Neural crest cell (in vitro differentiated cells): ENCODE measurements around the gene COL2A1. TPM values are rescaled to one million over a fixed set of nuclear protein-coding genes. Genes with fewer than 3 reads are reported as not detected.
A peak's percentile ranks its signal among the peaks of the same experiment; 100 is the strongest.

Experiments
- DNase-seq: peaks from one replicate; pipeline ENCODE4 v3.0.0; 2021; ENCODE audit warnings: low read depth, mixed read lengths, low spot score
- H3K27ac Mint-ChIP-seq: one replicate; pipeline ENCODE4 v1.8.0; 2021; ENCODE audit warnings: mild to moderate bottlenecking, mixed read lengths; ENCODE audit not compliant: unreplicated experiment
- H3K27me3 Mint-ChIP-seq: 2 replicates; pipeline ENCODE4 v1.8.0; 2021; ENCODE audit warnings: low read depth, mild to moderate bottlenecking, mixed read lengths
- H3K36me3 Mint-ChIP-seq: 2 replicates; pipeline ENCODE4 v1.8.0; 2021; ENCODE audit warnings: low read depth, mild to moderate bottlenecking, mixed read lengths
- H3K4me1 Mint-ChIP-seq: 2 replicates; pipeline ENCODE4 v1.8.0; 2021; ENCODE audit warnings: mixed read lengths
- H3K4me3 Mint-ChIP-seq: one replicate; pipeline ENCODE4 v1.8.0; 2021; ENCODE audit warnings: mild to moderate bottlenecking, mixed read lengths
- H3K9me3 Mint-ChIP-seq: 2 replicates; pipeline ENCODE4 v1.8.0; 2021; ENCODE audit warnings: mixed read lengths
- CTCF ChIP-seq: fragments of 200-600 bp; sonication (generic); conservative IDR thresholded peaks from 2 replicates; pipeline ENCODE4 v1.5.0; 2021; ENCODE audit warnings: antibody characterized with exemption, mild to moderate bottlenecking
- total RNA-seq: library from RNA; stranded (reverse); gene quantifications from 2 replicates; pipeline ENCODE4 v1.2.1, GENCODE V29; 2021

COL2A1 gene
- total RNA-seq, 1 donor from 2014 or later: 386 TPM

DNA sequence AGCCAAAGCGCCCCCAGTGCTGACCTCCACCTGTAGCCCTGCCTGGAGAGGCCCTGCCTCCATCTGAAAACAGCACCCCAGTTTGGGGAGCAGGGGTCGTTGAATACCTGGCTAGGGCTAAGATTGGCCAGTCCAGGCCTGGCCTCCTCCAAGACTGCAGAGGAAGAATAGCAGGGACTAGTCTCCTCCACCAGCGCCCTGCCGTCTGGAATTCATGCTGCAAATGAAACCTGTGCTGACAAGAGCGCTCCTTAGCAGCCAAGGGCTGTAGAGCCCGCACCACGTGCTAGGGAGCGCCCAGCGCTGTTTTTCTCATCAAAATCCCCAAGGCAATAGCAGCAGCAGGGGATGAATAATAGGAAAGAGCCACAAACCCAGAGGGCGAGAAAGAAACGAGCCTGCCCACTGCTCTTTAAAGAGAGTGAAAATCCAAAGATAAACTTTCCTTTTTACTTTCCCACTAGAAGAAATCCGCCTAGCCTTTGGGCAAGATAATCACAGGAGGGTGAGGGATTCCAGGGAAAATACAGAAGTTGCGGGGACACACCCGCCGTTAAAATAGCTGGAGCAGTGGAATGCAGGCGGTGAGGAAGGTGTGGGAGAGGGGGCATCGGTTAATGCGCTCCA, 3.3 kb downstream of the COL2A1 start:
- Mint-ChIP-seq H3K36me3 (no peaks in the 10 kb centered on the region), H3K27ac (no peak overlapping the region), H3K4me3 (peak overlapping the region; percentile 98), H3K4me1 (peaks cover 56% of the 10 kb centered on the region), H3K27me3 (peaks cover 35% of the 10 kb centered on the region), H3K9me3 (no peaks in the 10 kb centered on the region)
- DNase-seq: no peak
- no peak for TF ChIP-seq CTCF

DNA sequence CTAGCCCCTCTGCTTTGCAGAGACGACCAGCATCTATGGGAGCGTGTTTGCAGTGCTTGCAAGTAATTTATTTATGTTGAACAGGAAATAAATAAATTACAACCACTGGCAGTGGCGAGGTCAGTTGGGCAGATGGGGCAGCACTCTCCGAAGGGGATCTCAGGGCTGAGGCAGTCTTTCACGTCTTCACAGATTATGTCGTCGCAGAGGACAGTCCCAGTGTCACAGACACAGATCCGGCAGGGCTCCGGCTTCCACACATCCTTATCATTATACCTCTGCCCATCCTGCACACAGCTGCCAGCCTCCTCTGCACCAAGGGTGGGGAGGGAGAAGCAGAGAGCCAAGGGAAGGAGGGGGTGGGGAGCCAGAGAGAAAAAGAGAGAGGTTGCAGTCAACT, 4.5 kb downstream of the COL2A1 start:
- DNase-seq: no peak
- TF ChIP-seq CTCF: no peak
- Mint-ChIP-seq H3K4me3 (no peak overlapping the region), H3K36me3 (peaks cover 4% of the 10 kb centered on the region), H3K27ac (no peak overlapping the region), H3K27me3 (peaks cover 26% of the 10 kb centered on the region), H3K9me3 (no peaks in the 10 kb centered on the region), H3K4me1 (peaks cover 48% of the 10 kb centered on the region)

- peaks cover 31% of the 10 kb centered on the region for H3K4me1 Mint-ChIP-seq
- H3K36me3 Mint-ChIP-seq: peaks cover 10% of the 10 kb centered on the region
- TF ChIP-seq CTCF: no peak
- H3K9me3 Mint-ChIP-seq: no peaks in the 10 kb centered on the region
- no peak overlapping the region for H3K4me3 Mint-ChIP-seq
- H3K27me3 Mint-ChIP-seq: peaks cover 9% of the 10 kb centered on the region
- no peak for DNase-seq
- no peak overlapping the region for H3K27ac Mint-ChIP-seq
Observed at GRCh38 chr12:47997321-47997720, 7.0 kb downstream of the COL2A1 start.

DNA sequence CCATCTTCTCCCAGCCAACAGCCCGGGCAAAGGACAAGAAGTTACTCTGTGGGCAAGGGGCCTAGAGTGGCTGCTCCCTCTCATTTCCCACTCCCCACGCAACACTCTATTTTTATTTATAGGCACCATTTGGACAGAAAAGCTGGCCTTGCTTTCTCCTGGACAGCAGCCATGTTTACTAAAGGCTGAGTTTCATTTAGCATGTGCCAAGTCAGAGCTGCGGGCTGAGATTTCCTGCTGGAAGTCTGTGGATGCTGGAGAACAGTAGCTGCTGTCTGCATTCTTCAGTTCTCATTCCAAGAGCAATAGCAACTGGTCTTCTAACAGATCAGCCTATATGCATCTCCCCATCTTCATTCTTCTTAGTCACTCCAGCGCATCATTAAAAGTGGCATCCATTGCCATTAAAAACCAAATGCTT, 8.3 kb downstream of the COL2A1 start:
- no peak overlapping the region for H3K27ac Mint-ChIP-seq
- peaks cover 10% of the 10 kb centered on the region for H3K36me3 Mint-ChIP-seq
- no peaks in the 10 kb centered on the region for H3K27me3 Mint-ChIP-seq

DNA sequence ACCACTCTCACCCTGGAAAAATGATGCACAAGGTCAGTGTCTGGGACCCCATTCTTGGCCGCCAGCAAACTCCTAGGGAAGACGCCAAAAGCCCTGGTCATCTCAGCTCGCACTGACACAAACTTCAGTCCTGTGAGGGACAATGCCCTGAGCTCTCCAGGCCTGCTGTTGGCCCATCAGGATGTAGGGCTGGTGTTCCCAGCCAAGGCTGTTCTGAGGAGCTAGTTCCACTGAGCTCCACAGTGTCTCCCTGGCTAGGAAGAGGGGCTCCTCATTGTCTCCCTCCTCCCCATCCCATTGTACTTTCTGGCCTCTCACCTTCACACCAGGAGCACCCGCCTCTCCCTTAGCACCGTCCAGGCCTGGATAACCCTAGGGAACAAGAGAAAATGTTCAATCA, 10.8 kb downstream of the COL2A1 start:
- DNase-seq: no peak
- H3K36me3 Mint-ChIP-seq: peaks cover 12% of the 10 kb centered on the region
- TF ChIP-seq CTCF: no peak
- H3K27me3 Mint-ChIP-seq: no peaks in the 10 kb centered on the region
- peaks cover 21% of the 10 kb centered on the region for H3K4me1 Mint-ChIP-seq
- H3K9me3 Mint-ChIP-seq: no peaks in the 10 kb centered on the region
- H3K27ac Mint-ChIP-seq: no peak overlapping the region
- H3K4me3 Mint-ChIP-seq: no peak overlapping the region

More for the DNA sequence above, 8.3 kb downstream of the COL2A1 start:
- no peak for DNase-seq
- Mint-ChIP-seq H3K9me3 (no peaks in the 10 kb centered on the region), H3K4me3 (no peak overlapping the region), H3K4me1 (peaks cover 18% of the 10 kb centered on the region)
- TF ChIP-seq CTCF: no peak
